H4 (cell line): ENCODE measurements around the gene ITGB7. TPM values are rescaled to one million over a fixed set of nuclear protein-coding genes. Genes with fewer than 3 reads are reported as not detected.

Source experiments
- DNase-seq: peaks from one replicate; pipeline ENCODE4 v3.0.0-alpha.2; 2015; ENCODE audit warnings: low spot score
- total RNA-seq: library from RNA; depleted of rRNA; stranded (reverse); fragments of >200 nt; shearing (Covaris generic); gene quantifications from 2 replicates; pipeline ENCODE4 v1.2.3, GENCODE V29; 2014; rRNA removed

The ITGB7 gene
- total RNA-seq, 1 experiment from 2014 or later = 0.39 TPM

DNA sequence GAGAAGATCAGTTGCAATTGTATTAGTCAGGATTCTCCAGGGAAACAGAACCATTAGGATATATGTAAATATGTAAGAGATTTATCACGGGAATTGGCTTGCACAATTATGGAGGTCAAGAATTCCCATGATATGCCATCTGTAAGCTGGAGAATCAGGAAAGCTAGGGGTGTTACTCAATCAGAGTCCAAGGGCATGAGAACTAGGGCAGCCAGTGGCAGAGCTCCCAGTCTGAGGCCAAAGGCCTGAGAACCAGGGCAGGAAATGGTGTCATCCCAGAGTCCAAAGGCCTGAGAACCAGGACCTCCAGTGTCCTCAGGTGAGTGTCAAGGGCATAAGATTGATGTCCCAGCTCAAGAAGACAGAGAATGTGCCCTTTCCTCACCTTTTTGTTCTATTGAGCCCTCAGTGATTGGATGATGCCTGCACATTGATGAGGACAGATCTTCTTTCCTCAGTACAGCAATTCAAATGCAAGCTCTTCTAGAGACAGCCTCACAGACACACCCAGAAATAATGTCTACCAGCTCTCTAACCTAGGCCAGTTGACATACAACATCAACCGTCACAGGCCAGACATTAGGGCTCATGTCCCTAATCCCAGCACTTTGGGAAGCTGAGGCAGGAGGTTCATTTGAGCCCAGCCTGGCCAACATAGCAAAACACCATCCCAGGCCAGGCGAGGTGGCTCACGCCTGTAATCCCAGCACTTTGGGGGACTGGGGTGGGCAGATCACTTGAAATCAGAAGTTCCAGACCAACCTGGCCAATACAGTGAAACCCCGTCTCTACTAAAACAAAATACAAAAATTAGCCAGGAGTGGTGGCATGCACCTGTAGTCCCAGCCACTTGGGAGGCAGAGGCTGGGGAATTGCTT is 61.4 kb downstream of the ITGB7 start:
- DNase-seq = no peak

DNA sequence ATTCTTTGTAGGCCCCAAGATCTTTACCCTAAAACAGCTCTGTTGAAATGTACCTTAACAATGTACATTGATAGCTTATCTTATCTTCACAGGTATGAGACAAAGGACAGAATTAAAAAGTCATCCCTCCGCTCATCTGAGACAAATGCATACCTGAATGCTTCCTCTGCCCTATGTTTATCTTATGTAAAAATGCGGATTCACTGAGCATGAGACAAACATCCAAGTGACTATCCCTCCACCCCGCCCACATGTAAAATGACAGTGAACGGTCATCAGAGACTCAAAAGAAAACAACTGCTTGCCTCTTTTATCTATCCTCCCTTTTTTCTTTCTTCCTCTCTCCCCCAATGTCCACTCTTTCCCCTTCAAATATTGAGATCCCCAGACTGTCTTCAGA is 63.7 kb downstream of the ITGB7 start:
- DNase-seq = no peak

Other genes starting within 250 kb of the ITGB7 start
- gene EIF4B, start 200.8 kb downstream of the ITGB7 start, total RNA-seq = 479 and 559 TPM in 2 replicates
- gene TNS2, start 157.2 kb downstream of the ITGB7 start, total RNA-seq = 18.3 and 20.2 TPM in 2 replicates
- gene SPRYD3, start 127.9 kb downstream of the ITGB7 start, total RNA-seq = 5.5 and 5.6 TPM in 2 replicates
- 265 and 375 TPM in 2 replicates for gene IGFBP6, start 109.6 kb downstream of the ITGB7 start, total RNA-seq
- gene SOAT2, start 103.8 kb downstream of the ITGB7 start, total RNA-seq = 0.06 TPM in 1 of 2 replicates, not detected in the other
- gene ZNF740, start 26.5 kb downstream of the ITGB7 start, total RNA-seq = 4.7 and 6.3 TPM in 2 replicates
- gene CSAD, start 26.3 kb downstream of the ITGB7 start, total RNA-seq = 0.66 and 2.8 TPM in 2 replicates
- 20.0 and 24.2 TPM in 2 replicates for gene RARG, start 25.0 kb upstream of the ITGB7 start, total RNA-seq
- 7.8 and 22.6 TPM in 2 replicates for gene ESPL1, start 61.0 kb upstream of the ITGB7 start, total RNA-seq
- gene PFDN5, start 88.3 kb upstream of the ITGB7 start, total RNA-seq = 462 and 537 TPM in 2 replicates
- 80.2 and 82.8 TPM in 2 replicates for gene MYG1, start 92.4 kb upstream of the ITGB7 start, total RNA-seq
- 57.0 and 74.6 TPM in 2 replicates for gene AAAS, start 114.4 kb upstream of the ITGB7 start, total RNA-seq
- not detected in 2 replicates for gene SP7, start 129.1 kb upstream of the ITGB7 start, total RNA-seq
- gene SP1, start 172.9 kb upstream of the ITGB7 start, total RNA-seq = 26.9 and 33.4 TPM in 2 replicates
- gene AMHR2, start 216.6 kb upstream of the ITGB7 start, total RNA-seq = not detected in 2 replicates
- 59.6 and 110 TPM in 2 replicates for gene PRR13, start 234.5 kb upstream of the ITGB7 start, total RNA-seq
- 187 and 206 TPM in 2 replicates for gene PCBP2, start 244.9 kb upstream of the ITGB7 start, total RNA-seq